ENCODE results near the gene ARFGEF2.
"Not testable (repeated sequence)": the region's sequence is repeated elsewhere in the genome, so short reads cannot be mapped to it uniquely, and the experiment has no call there.

The ARFGEF2 gene

DNA sequence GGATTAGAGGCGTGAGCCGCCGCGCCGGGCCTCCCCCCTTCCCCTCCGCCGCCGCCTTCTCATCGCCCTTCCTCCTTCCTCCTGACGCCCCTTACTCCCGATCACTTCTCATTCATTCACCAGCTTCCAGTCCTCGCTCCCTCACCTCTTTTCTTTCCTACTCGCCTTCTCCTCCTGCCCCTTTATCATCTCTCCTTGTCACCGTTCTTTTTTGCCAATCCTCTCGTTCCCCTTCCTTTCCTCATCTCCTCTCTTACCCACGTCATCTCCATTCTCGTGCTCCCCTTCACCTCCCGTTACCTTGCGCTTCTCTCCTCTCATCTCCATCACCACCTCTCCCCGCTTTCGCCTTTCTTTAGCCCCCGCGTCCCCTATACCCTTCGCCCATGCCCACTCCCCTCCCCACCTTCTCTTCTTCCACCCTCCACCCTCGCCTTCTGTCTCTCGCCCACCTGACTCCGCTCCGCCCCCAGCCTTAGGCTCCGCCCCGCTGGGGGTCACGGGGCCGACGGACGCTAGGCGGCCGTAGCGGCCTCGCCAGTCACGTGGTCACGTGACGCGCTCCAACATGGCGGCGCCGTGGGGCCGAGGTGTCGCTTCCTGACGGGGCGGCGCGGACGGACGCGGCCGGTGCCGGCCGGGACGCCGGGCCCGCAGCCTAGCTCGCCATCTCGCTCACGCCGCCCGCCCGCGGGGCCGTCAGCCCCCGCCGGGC, at the start of gene ARFGEF2:
ARFGEF2 (plus strand) TSS at position 544 of the 715 bp plus-strand sequence. CDS start 179 bp downstream, outside the sequence.
- DNase-seq (ENCODE audit: low spot score): peak; percentile 99

DNA sequence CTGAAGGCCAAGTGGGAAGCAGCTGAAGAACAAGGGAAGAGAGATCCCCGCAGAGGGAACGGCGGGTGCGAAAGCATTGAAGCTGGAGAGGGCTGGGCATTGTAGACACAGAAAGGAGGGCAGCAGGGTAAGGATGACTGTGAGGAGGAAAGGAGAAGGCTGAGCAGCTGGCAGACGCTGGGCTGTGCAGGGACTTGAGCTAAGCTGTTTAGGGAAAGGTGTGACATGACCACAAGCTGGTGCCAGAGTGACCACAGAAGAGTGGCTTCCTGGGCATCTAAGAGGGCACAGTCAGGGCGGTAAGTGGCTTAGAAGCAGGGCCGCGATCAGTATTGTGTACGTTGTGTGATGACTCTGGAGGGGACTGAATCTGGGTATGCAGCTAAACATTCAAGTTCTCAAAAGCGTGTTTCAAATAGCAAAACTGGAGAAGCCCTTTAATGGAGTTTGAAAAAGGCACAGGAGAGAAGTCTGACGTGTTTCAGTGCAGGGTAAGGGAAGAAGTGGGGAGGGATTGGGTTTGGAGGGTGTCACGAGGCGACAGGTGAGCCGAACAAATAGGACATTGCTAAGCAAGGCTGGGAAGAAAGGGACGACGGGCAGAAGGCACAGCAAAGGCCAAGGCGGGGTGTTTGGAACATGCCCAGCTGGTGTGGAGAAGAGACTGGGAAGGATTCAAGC, 46.1 kb upstream of the ARFGEF2 start:
- DNase-seq (ENCODE audit: low spot score): no peak

DNA sequence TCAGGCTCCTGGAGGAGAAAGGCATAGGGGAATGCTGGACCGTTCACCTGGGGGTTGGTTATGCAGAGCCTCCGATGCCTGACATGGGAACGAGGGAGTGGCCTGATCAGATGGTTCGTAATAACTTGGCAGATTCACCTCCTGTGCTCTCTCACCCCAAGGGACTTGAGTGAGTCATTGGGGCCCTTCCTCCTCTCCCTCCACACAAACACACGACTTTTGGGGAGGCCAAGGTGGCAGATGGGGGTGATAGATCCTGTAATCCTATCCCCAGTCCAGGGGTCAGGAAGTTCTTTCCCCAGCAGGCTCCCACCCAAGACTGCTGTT, 45.6 kb upstream of the ARFGEF2 start:
- DNase-seq (ENCODE audit: low spot score): peak; percentile 37

DNA sequence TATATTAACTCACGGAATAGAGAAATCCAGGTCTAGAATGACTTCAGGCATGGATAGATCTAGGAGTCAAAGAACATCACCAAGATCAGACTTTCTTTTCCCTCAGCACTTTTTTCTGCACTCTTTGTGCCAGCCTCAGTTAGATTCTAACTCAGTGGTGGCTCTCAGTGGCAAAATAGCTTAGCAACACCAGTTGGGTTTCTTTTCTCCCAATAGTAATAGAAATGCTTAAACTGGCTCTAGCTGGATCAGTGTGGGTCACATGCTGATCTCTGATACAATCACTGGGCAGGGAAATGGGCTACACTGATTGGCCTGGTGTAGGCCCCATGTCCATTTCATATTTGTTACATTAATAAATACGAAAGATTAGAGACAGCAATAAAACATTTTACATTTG, 44.2 kb upstream of the ARFGEF2 start:
- DNase-seq (ENCODE audit: low spot score): no peak

DNA sequence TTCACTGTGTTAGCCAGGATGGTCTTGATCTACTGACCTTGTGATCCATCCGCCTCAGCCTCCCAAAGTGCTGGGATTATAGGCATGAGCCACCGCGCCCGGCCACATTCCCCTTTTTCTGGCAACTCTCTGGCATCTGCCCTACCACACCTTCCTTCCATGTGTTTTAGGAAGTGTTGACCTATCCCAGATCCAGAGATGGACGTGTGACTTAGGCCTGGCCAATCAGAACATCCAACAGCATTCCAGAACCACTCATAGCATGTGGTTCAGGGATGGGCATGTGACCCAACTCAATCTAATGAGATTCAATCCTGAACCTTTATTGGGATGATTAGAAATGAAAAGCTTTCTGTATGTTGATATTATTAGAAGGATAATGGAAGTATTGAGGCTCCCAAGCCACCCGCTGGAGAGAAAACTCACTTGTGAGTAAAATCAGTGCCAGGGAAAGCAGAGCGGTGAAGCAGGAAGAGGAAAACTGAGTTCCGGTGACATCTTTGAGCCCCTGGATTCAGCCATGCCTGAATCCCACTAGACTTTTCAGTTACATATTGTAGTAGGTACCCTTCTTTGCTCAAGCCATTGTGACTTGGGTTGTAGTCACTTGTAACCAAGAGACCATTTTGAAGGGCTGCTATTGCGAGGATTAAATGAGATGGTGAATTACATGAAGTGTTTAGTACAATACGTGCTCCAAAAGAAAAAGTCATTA, 42.8 kb upstream of the ARFGEF2 start:
- no peak for DNase-seq (ENCODE audit: low spot score)

DNA sequence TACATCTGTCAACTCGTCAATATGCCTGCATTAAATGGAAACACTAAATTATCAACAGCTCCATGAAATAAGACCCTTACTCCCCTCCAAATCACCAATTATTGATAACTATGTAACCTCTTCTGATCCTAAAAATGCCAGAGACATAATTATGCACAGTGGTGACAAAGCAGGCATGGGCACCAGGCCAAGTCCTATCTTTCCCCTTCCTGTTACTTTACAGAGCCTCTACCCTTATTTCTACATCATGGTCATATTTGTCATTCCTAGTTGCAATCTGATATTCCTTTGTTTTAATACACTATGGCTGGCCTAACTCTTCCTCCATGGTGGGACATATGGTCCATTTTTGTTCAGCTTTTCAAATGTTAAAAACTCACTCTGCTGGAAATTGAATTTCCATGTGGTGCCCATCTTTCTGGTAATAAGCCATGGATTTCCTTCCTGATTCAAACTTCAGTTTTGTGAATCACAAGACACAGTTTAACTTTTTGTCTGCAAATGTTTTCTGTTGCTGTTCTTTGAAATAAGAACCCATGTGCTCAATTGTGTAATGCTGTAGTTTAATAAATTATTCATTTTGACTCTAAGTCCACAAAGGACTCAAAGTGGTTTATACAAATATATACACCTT, 41.8 kb upstream of the ARFGEF2 start:
- DNase-seq (ENCODE audit: low spot score): no peak

DNA sequence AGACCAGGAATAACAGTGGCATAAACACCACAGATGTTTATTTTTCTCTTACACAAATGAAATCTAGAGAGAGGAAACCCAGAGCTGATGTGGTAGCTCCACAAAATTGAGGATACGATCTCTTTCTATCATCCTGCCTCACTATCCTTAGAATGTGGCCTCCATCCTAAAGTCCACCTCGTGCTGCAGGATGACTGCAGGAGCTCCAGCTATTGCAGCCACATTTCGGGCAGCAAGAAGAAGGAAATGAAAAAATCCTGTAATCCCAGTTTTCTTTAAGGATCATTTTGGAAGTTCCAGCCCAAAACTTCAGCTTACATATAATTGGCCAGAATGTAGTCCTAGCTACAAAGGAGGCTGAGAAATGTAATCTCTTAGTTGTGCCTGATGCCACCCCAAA, 41.2 kb upstream of the ARFGEF2 start:
- DNase-seq (ENCODE audit: low spot score): no peak

DNA sequence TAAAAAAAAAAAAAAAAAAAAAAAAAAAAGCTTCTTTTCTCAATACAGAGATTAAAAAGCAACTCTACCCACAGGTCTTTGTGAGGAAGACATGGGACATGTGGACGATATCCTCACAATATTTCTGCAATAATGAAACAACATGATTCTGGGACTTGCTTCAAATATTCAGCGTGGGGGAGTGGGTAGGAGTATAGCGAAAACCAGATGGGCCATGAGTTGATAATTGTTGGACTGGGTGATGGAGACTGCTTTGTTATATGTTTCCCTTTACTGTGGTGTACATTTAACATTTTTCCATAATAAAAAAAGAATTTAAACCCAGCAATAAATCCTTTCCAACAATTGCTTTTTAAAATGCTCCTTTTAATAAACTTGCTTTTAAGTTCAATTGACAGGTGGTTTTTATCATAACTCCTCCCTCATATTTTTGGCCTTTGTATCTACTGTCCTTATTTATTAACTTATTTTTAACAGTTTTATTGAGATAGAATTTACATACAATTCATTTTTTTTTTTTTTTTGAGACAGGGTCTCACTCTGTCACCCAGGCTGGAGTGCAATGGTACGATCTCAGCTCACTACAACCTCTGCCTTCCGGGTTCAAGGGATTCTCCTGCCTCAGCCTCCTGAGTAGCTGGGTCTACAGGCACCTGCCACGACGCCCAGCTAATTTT, 40.4 kb upstream of the ARFGEF2 start:
- DNase-seq (ENCODE audit: low spot score): no peak

DNA sequence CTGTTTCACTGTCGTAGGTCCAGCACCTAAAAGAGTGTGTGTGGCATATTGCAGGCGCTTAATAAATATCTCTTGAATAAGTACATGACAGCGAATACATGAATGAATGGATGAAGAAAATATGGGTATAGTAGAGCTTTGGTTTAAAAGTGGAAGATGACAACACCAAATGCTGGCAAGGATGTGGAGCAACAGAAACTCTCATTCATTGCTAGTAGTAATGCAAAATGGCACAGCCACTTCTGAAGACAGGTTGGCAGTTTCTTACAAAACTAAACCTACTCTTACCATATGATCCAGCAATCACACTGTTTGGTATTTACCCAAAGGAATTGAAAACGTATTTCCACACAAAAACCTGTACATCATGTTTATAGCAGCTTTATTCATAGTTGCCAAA, 36.3 kb upstream of the ARFGEF2 start:
- DNase-seq (ENCODE audit: low spot score): no peak

DNA sequence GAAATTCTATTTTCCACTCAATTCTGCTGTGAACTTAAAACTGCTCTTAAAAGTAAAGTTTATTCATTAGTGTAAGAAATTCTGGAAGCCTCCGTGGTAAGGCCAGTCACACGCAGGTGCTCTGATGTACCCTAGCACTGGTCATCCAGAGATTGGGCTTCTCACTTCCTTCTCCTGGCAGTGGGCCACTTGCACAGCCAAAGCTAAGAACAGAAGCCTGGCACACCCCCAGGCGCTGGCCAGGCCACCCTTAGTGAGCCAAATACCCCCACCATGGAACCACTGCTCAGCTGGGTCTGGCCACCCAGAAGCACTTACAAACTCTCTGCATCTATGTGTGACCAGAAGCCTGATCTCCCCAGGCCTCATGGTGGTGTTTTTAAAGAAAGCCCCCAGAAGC, 35.3 kb upstream of the ARFGEF2 start:
- DNase-seq (ENCODE audit: low spot score): no peak

DNA sequence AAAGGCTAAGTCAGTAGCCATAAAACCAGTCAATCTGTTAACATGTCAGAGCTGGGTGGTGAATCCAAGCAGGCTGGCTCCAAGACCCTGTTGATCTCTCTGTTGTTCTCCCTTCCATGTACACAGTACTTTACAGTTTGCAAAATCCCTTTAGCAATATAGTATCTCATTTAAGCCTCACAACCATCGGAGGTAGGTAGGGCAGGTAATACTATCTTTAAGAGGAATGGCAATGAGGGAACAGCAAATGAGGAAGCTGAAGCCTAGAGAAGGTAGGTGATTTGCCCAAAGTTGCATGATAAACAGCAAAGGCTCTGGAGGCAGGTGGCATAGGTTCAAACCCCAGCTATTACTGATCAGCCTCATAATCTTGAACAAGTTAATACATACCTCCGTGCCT, 34.7 kb upstream of the ARFGEF2 start:
- DNase-seq (ENCODE audit: low spot score): no peak

DNA sequence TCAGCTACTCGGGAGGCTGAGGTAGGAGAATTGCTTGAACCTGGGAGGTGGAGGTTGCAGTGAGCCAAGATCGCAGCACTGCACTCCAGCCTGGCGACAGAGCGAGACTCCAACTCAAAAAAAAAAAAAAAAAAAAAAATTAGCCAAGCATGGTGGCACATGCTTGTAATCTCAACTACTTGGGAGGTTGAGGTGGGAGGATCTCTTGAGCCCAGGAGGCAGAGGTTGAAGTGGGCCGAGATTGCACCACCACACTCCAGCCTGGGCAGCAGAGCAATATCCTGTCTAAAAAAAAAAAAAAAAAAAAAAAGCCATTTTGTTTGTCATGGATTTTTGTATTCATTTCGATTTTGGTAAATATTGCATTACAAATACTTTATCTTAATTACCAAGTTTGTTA, 33.0 kb upstream of the ARFGEF2 start:
- DNase-seq (ENCODE audit: low spot score): not testable (repeated sequence)

DNA sequence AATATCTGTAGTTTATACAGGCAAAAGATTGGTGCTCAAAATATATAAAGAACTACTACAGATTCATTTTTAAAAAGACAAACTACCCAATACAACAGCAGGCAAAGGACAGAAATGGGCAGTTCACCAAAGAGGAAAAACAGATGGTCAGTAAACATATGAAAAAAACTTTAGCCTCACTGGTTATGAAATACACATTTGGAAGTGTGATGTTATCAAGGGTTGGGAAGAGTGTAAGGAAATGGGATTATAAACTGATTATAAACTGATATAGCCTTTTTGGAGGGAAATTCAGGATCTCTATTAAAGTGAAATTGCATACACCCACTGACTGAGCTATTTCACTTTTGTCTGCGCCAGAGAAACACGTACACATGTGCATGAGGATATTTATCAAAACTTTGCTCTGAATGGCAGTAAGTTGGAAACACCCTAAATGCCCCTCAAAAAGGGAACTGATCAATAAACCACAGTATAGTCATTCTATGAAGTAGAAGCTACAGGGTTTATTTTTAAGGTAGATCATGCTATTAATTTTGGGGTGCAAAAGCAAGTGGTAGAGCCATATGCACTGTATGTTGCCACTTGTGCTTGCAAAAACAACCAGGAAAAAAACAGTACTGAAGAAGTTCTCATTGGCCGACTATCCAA, 32.2 kb upstream of the ARFGEF2 start:
- DNase-seq (ENCODE audit: low spot score): no peak

DNA sequence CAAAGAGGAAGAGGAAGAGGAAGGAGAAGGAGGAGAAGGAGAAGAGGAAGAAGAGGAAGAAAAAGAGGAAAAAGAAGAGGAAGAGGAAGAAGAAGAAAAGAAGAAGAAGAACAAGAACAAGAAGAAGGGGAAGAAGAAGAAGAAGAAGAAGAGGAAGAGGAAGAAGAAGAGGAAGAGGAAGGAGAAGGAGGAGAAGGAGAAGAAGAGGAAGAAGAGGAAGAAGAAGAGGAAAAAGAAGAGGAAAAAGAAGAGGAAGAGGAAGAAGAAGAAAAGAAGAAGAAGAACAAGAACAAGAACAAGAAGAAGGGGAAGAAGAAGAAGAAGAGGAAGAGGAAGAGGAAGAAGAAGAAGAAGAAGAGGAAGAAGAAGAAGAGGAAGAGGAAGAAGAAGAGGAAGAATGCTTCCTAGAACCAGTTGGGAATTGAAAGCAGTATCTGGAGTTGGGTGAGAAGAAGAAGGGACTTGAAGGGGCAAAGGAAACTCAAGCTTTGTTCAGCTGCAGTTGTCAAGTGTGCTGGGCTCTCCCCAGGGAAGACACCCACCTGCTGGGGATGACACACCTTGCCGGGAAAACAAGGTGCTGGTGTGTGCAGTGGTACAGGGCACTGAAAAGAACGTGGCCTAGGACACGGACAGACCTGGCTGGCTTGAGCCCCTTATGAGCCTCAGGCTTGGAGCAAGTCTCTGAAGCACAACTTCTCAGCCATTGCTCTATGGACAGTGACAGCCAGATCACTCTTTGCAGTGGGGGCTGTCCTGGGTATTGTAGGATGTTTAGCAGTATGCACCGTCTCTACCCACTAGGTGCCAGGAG, 30.1 kb upstream of the ARFGEF2 start:
- DNase-seq (ENCODE audit: low spot score): no peak

DNA sequence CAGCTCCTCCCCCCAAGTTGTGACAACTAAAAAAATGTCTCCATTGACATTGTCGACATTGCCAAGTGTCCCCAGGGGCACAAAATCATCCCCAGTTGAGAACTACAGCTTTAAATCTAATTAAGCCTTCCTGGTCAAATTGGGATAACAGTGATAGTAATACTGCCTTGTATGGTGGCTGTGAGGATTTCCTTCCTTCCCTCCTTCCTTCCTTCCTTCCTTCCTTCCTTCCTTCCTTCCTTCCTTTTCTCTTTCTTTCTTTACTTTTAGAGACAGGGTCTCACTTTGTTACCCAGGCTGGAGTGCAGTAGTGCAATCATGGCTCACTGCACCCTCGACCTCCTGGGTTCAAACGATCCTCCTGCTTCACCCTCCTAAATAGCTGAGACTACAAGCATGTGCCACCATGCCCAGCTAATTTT, 29.5 kb upstream of the ARFGEF2 start:
- DNase-seq (ENCODE audit: low spot score): no peak

DNA sequence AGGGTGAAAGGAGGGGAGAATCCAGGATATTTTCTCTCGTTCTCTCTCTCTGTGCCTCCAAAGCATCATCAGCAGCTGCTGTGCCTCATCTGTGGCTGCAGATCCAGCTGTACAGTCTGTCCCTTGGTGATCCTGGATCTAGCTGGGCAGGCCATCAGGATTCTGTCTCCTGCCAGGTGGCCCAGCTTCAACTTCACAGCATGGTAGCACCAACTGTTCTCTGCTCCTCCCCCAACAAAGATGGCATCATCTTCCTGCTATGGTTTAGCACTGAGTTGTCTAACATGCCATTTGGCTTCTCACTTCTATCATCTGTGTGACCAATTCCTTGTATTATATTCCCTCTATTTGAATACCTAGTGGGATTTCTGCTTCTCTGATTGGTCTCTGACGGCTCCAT, 28.6 kb upstream of the ARFGEF2 start:
- DNase-seq (ENCODE audit: low spot score): no peak

DNA sequence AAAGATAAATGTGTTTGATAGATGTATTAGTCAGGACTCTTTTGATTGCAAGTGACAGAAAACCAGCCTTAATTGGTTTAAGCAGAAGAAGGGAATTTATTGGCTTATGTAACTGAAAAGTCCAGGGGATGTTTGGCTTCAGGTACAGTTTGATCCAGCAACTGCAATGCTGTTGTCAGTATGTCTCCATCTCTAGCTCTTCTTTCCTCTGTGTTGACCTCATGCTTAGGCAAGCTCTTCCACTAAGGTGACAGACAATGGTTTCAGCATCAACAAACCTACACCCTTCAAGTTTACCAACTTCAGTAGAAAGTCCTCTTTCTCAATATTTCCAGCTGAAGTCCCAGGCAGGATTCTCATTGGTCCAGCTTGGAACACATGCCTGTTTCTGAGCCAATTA, 28.1 kb upstream of the ARFGEF2 start:
- no peak for DNase-seq (ENCODE audit: low spot score)

DNA sequence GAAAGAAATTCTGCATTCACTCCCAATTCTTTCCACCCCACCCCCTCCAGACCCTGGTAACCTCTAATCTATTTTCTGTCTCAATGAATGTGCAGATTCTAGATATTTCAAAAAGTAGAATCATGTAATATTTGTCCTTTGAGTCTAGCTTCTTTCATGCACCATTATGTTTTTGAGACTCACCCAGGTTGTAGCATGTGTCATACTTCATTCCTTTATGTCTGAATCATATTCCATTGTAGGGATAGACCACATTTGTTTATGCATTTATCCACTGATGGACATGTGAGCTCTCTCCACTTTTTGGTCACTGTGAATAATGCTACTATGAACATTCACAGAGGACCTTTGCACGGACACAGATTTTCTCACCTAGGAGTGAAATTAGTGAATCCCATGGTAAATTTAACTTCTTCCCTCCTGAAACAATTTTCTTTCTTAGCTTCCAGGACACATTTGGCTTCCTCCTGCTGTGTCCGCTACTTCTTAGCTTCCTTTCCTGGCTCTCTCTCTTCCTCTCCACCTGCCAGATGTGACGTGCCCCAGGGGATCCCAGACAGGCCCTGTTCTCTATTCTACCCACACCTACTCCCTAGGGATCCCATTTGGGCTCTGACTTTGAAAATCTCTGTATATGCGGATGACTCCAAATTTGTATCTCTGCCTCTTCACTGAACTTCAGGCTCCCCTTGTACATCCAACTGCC, 24.1 kb upstream of the ARFGEF2 start:
- peak; percentile 72 for DNase-seq (ENCODE audit: low spot score)

DNA sequence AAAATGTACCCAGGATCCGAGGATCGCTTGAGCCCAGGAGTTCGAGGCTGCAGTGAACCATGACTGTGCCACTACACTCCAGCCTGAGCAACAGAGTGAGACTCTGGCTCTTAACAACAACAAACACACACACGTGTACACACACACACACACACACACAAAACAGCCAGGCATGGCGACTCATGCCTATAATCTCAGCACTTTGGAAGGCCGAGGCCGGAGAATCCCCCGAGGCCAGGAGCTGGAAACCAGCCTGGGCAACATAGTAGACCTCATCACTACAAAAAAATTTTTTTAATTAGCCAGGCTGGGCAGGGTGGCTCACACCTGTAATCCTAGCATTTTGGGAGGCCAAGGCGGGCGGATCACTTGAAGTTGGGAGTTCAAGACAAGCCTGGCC, 23.3 kb upstream of the ARFGEF2 start:
- no peak for DNase-seq (ENCODE audit: low spot score)

DNA sequence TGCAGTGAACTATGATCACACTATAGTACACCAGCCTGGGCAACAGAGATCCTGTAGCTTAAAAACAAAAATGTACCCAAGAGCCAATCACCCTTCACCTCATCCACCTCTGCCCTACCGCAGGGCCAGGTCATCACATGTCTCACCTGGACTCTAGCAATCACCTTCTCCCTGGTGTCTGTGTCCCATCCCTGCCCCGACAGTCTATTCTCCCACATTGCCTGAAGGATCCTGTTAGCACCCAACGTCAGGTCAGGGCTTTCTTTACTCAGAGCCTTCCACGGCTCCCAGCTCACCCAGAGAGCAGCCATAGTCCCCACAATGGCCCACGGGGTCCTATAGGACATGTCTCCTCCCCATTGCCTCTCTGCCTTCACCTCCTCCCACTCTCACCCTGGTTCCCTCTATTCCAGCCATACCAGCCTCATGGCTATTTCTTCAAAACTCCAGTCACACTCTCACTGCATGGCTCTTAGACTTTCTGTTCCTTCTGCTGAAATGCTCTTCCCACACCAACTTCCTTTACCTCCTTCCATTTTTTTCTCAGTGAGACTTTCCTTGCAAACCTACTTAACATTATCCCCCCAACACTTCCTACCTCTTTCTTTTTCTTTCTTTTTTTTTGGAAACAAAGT, 22.5 kb upstream of the ARFGEF2 start:
- DNase-seq (ENCODE audit: low spot score): no peak
